Renal cortical epithelial cell (primary cell): Measurements from ENCODE around the gene EEPD1. TPM values are rescaled to one million over a fixed set of nuclear protein-coding genes. Genes with fewer than 3 reads are reported as not detected.
"Not testable (repeated sequence)": the region's sequence is repeated elsewhere in the genome, so short reads cannot be mapped to it uniquely, and the experiment has no call there.

ENCODE experiments used
- DNase-seq: peaks from one replicate; pipeline ENCODE4 v3.0.0-alpha.2; 2011; ENCODE audit warnings: low read depth
- total RNA-seq: library from RNA; depleted of rRNA; stranded (reverse); fragments of >200 nt; gene quantifications from 2 replicates; pipeline ENCODE4 v1.2.3, GENCODE V29; 2014

Gene EEPD1
- total RNA-seq, 1 donor from 2014 or later: 3.7 TPM

GRCh38 chr7:36128448-36129047 is 24.5 kb upstream of the EEPD1 start:
- DNase-seq: peak; percentile 92

GRCh38 chr7:36129048-36129534 is 24.0 kb upstream of the EEPD1 start:
- peak; percentile 74 for DNase-seq

GRCh38 chr7:36130236-36130945 is 22.7 kb upstream of the EEPD1 start:
- DNase-seq: no peak

- DNase-seq: no peak
Measured at GRCh38 chr7:36131026-36131425, 22.0 kb upstream of the EEPD1 start.

GRCh38 chr7:36131499-36131898 is 21.6 kb upstream of the EEPD1 start:
- no peak for DNase-seq

- no peak for DNase-seq
Measured at GRCh38 chr7:36132012-36132411, 21.0 kb upstream of the EEPD1 start.

GRCh38 chr7:36135700-36136099 is 17.4 kb upstream of the EEPD1 start:
- no peak for DNase-seq

GRCh38 chr7:36137258-36137657 is 15.8 kb upstream of the EEPD1 start:
- DNase-seq: no peak

- DNase-seq: no peak
Measured at GRCh38 chr7:36137754-36138153, 15.3 kb upstream of the EEPD1 start.

- no peak for DNase-seq
Measured at GRCh38 chr7:36138209-36138608, 14.8 kb upstream of the EEPD1 start.

GRCh38 chr7:36141351-36141750 is 11.7 kb upstream of the EEPD1 start:
- DNase-seq: no peak

- no peak for DNase-seq
Measured at GRCh38 chr7:36141850-36142249, 11.2 kb upstream of the EEPD1 start.

GRCh38 chr7:36144189-36144588 is 8.9 kb upstream of the EEPD1 start:
- DNase-seq: no peak

GRCh38 chr7:36145686-36146085 is 7.4 kb upstream of the EEPD1 start:
- DNase-seq: no peak

GRCh38 chr7:36147361-36147760 is 5.7 kb upstream of the EEPD1 start:
- DNase-seq: no peak

GRCh38 chr7:36148422-36149065 is 4.5 kb upstream of the EEPD1 start:
- no peak for DNase-seq

- not testable (repeated sequence) for DNase-seq
Measured at GRCh38 chr7:36149240-36149639, 3.8 kb upstream of the EEPD1 start.

- DNase-seq: no peak
Measured at GRCh38 chr7:36149694-36150452, 3.2 kb upstream of the EEPD1 start.

GRCh38 chr7:36151921-36152755 is 916 bp upstream of the EEPD1 start:
- DNase-seq: no peak

- DNase-seq: no peak
Measured at GRCh38 chr7:36153571-36154097, 580 bp downstream of the EEPD1 start.
